Activated CD4-positive, alpha-beta T cell treated with anti-CD3 and anti-CD28 coated beads, Interleukin-2, amount 50 U/mL, for 48 hours (primary cell): ENCODE results near the gene RPH3AL.

Source experiments
- DNase-seq, 2 experiments: peaks; one replicate each; pipeline ENCODE4 v3.0.0-alpha.2; 2020

Gene RPH3AL

GRCh38 chr17:298791-299450 lies 53.7 kb downstream of the RPH3AL start:
- DNase-seq: no peak

DNA sequence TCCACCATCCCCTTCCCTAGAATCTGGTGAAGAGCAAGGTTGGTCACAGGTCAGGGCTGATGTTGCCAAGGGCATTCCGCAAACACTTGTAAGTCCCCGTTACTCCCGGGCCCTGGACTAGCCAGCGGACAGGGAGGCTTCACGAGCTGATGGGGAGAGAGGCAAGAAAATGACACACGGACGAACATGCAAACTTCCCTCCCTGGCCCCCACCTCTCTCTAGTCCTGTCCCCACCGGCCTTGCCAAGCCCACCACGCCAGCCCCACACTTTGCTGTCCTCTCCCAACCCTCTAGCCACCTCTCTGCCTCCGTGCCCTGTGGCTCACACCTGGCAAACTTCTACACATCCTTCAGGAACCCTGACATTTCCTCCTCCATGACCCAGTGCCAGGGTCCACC lies 54.8 kb downstream of the RPH3AL start:
- no peak for DNase-seq

DNA sequence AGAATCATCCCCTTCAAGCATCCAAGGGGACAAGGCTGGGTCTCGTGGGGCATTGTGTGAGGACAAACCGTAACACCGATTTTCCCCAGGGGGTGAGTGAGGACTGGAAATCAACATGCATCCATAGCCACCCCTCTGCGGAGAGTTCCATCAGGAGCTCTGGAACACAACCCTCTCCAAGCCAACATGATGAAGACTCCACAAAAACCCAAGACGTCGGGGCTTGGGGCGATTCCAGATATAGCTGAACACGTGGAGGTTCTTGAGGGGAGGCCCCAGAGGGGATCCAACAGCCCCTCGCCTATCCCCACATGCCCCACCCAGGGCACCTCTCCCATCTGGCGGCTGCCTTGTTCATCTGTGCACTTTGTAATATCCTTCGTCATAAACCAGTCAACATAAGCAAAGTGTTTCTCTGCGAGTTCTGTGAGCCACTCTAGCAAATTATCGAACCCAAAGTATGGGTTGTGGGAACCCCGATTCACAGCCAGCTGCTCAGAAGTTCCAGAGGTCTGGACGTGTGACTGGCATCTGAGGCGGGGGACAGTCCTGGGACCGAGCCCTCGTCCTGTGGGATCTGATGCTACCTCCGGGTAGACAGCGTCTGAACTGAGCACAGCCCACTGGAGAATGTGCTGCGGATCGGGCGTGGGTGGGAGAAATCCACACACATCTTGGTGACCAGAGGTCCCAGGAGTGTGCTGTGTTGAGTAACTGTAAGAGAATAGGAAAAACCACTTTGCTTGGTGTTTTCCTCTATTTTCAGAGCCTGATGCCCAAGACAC lies 55.5 kb downstream of the RPH3AL start:
- DNase-seq: no peak

DNA sequence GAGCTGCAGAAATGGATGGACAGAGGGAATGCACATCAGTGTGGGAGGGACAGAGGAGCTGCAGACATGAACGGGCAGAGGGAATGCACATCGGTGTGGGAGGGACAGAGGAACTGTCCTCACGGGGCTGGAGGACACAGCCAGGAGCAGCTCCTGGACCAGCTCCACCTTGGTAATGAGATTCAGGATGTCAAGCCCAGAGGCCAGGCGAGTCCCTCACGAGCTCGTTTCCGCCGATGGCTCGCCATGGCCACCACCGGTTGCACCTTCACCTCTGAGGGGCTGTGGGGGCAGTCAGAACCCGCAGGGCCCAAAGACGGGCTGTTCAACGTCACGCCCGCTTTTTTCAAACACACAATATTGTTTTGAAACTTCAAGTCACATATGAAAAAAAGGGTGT lies 56.2 kb downstream of the RPH3AL start:
- no peak for DNase-seq

DNA sequence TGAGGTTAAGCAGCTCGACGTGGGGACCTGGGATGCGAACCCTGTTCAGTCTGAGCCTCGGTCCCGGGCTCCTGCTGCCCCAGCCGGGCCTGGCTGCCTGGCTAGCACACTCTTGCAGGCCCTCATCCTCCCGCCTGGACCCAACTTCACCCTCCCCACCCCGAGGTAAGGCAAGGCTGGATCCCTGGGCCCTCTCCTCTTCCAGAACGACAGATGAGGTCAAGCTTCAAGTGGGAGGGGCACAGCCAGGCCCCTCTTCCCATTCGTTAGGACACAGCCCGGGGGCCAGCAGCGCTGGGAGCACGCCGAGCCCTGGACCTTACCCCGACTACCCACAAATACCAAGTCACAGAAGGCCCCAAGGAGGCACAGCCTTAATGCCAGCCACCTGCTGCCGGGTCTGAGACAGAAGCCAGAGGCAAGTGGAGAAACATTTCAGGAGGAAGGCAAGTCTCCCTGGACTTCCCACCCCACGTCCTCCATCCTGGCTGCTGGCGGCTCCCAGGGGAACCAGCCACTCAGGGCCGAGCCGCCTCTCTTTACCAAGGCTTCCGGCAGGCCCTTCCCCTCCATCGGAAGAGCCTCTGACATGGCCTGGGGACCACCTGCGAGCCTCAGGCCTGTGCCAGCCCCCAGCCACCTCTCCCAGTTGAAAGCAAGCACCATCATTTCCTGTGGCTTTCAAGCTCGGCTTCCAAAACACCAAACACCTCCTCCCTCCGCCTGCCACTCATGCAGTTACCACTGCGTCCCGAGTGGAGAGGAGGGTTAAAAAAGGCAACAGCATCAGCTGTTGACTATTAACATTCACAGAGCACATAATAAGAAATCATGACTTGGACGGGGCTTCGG lies 59.9 kb downstream of the RPH3AL start:
- DNase-seq: no peak

- DNase-seq: no peak
Measured at GRCh38 chr17:292016-292415, 60.6 kb downstream of the RPH3AL start.

DNA sequence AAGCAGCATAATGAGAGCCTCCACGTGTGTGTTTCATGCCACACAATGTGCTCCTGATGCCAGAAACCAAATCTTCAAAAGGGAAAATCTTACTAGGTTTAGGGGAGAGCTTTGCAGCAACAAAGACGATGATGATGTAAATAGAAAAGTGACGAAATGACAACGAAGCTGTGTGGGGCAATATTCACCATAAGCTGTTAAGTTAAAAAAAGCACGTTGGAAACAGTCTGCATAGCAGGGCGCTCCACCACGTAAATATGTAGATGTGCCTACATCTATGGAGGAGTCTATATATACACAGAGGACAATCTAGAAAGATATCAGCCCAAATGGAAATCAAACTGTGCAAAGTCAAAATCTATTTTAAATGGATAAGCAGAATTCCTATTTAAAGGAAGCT lies 61.0 kb downstream of the RPH3AL start:
- DNase-seq: no peak

DNA sequence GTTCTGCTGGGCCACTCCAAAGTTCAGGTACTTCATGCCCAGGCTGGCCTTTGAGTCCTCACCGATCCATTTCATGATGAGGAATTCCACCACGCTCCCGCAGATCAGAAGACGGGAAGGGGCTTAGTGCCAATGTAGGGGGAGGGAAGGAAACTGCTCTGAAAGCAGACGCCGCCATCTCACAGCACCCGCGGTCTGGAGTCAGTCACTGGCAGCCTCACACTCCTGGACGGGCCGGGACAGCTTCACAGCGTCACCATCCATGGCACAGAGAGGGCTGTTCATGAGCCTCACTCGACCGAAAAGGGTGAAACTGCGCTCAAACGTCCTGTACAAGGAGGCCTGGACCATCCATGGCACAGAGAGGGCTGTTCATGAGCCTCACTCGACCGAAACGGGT lies 62.0 kb downstream of the RPH3AL start:
- DNase-seq: no peak

DNA sequence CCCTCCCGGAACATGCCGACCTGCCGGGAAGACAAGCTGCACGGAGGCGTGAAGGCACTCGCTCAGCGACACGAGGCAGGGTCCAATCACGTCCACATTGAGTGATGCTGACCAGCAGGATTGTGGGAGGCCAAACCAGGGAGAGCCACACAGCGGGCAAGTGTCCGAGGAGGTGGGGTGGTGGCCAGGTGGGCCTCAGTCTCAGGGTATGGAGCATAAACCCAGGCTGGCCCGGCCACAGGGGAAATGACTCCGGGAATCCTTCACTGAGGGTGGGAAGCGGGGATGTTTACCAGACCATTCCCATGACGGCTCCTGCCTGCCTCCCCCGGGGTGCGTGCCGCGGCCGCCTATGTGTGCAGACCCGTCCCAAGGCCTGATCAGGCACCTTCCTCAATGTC lies 62.5 kb downstream of the RPH3AL start:
- DNase-seq: no peak

- DNase-seq: no peak
Measured at GRCh38 chr17:289409-289808, 63.2 kb downstream of the RPH3AL start.

GRCh38 chr17:288802-289356 lies 63.7 kb downstream of the RPH3AL start:
- no peak for DNase-seq

DNA sequence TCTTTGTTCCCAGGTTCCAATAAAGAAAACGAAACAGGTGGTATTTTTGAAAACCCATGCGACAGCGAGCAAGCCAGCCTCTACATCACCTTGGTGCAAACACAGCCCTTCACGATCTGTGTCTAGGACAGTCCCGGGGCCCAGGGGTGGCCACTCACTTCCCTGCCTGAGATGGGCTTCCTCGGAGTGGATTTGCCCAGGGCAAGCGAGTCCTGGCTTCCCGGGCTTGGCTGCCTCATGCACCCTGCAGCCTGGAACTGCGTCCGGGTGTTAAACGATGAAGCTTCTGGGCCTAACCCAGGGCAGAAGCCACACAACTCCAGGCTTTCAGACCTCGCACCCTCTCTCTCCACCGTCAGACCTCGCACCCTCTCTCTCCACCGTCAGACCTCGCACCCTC lies 66.0 kb downstream of the RPH3AL start:
- DNase-seq: no peak

DNA sequence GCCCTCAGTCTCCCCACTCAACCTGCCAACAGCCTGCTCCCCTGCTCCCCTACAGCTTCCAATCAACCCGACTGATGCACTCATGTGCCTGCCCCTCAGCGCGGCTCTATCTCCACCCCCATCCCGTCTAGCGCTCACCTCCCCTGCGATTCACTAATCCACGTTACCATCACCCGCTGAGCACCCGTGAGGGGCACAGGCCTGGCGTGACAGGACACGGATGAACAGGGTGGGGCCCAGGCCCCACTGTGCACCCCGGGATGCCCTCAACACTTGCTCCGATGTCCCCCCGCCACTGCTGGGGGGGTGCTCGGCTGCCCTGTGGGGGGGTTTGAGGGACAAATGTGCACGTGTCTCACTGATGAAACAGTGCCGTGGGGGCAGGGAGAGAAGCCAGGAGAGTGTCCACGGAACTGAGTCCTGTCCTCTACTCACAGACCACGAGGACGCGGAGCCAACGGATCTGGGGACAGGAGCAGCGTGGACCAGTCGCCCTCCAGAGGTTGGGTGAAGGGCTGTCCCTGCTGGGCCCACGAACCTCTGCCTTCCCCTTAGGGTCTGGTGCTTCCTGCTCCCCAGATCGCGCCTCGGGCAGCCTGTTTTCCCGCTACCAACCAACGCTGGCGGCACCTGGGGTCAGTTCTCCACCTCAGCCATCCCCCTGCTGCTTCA lies 66.7 kb downstream of the RPH3AL start:
- DNase-seq: no peak

DNA sequence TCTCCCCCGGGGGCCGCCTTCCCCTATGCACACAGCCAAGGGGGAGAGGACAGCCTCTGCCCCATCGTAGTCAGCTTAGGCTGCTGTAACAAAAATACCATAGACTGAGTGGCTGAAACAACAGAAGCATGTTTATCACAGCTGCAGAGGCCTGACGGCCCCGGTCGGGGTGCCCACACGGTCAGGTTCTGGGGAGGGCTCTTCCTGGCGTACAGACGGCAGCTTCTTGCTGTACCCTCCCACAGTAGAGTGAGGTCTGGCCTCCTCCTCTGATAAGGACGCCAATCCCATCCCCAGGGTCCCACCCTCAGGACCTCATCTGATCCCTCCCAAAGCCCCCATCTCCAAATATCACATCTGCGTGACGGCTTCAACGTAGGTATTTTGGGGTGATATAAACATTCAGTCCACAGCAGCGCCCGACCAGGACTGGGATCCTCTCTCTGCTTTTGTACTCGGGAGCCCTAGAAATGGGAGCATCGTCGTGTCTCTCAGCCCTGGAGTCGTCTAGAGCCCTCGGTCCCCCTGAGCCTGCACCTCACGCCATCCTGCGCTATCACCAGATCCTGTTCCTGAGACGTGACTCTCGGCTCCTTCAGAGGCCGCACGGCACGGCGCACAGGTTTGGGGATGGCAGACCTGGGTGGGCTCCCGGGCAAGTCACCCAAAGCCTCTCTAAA lies 67.8 kb downstream of the RPH3AL start:
- no peak for DNase-seq

GRCh38 chr17:283911-284675 lies 68.5 kb downstream of the RPH3AL start:
- DNase-seq: no peak

GRCh38 chr17:282912-283882 lies 69.4 kb downstream of the RPH3AL start:
- DNase-seq: no peak

GRCh38 chr17:282000-282911 lies 70.4 kb downstream of the RPH3AL start:
- DNase-seq: no peak

- no peak for DNase-seq
Measured at GRCh38 chr17:281365-281999, 71.1 kb downstream of the RPH3AL start.

DNA sequence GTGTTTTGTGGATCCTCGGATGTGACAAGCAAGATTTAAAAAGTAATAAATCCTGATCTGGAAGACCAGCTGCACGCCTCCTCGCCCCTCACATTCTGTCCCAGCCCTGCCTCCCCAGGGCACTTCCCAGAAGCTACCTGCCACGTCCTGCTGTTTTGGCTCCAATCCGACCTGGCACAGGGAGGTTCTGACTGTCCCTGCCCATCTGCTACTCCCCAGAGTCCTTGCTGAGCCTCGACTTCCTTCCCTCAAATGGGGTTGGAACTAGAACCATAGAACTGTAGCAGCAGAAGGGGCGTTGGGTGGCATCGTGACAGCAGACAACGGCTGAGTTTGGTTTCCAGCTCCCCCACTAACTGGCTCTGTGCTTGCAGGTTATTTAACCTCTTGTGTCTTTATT lies 71.7 kb downstream of the RPH3AL start:
- DNase-seq: no peak
